Activated B cell treated with CpG ODN at 0.5 μM for 24 hours (primary cell): ENCODE measurements around the gene PLPP7. TPM values are rescaled to one million over a fixed set of nuclear protein-coding genes. Genes with fewer than 3 reads are reported as not detected.
"Not testable (repeated sequence)": the region's sequence is repeated elsewhere in the genome, so short reads cannot be mapped to it uniquely, and the experiment has no call there.

Experiments
- ATAC-seq: fragments of 200-7000 bp; cut with Tn5 transposase; one replicate; pipeline ENCODE4 v1.10.0; 2021; ENCODE audit warnings: low read depth, mild to moderate bottlenecking, moderate library complexity
- CTCF ChIA-PET: fragments of 350-600 bp; sonication (Branson Sonifier 250); formaldehyde crosslinking; loops from one replicate; lab custom pipeline; 2021; ENCODE audit warnings: antibody characterized with exemption; lab: Charles Lee
- POLR2A ChIA-PET: fragments of 350-600 bp; sonication (Branson Sonifier 250); formaldehyde crosslinking; loops from one replicate; lab custom pipeline; 2021; ENCODE audit warnings: antibody characterized with exemption; lab: Charles Lee
- DNase-seq: peaks from one replicate; pipeline ENCODE4 v3.0.0; 2022
- H3K27ac Mint-ChIP-seq: one replicate; pipeline ENCODE4 v1.8.0; 2020; ENCODE audit warnings: mixed read lengths
- H3K27me3 Mint-ChIP-seq: one replicate; pipeline ENCODE4 v1.8.0; 2021; ENCODE audit warnings: mixed read lengths
- H3K36me3 Mint-ChIP-seq: one replicate; pipeline ENCODE4 v1.8.0; 2021; ENCODE audit warnings: low read depth, mixed read lengths
- H3K4me1 Mint-ChIP-seq: one replicate; pipeline ENCODE4 v1.8.0; 2021; ENCODE audit warnings: mixed read lengths
- H3K4me3 Mint-ChIP-seq: one replicate; pipeline ENCODE4 v1.8.0; 2020; ENCODE audit warnings: mild to moderate bottlenecking, mixed read lengths
- H3K9me3 Mint-ChIP-seq: one replicate; pipeline ENCODE4 v1.8.0; 2020; ENCODE audit warnings: mixed read lengths
- intact Hi-C: fragments of 100-400 bp; cut with micrococcal nuclease; formaldehyde crosslinking; loops from one replicate; pipeline ENCODE4 v1.15.1; 2024
- total RNA-seq: library from RNA; stranded (reverse); gene quantifications from 2 replicates; pipeline ENCODE4 v1.2.3, GENCODE V29; 2022
- TF ChIP-seq, protein P1 (sequence below): fragments of 200-600 bp; IDR thresholded peaks from one replicate; pipeline ENCODE4 v1.8.0; 2022; ENCODE audit warnings: antibody characterized with exemption, mild to moderate bottlenecking

PLPP7 gene
- total RNA-seq, 1 donor from 2014 or later, result 0.53 TPM

DNA sequence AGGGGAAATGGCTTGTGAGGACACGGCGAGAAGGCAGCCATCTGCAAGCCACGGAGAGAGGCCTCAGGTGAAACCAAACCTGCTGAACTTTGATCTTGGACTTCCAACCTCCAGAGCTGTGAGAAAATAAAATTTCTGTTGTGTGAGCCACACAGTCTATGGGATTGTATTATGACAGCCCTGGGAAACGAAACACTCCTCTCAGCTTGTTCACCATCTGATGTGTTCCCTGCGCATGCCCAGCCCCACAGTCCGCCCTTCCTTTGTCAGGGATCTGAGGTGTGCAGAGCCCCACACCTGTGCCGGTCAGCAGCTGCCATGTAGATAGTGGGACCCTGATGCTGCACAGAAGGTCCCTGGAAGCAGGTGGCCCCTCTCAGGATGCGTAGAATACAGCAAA lies 34.1 kb downstream of the PLPP7 start:
- POLR2A ChIA-PET, result no interaction called here
- CTCF ChIA-PET, result interaction anchor here (1.2 kb wide), 1 partner anchor 13 kb away, joined by 5 read pairs; no protein-coding TSS in a partner anchor
- Mint-ChIP-seq H3K9me3 (no peaks in the 10 kb centered on the region), H3K4me1 (no peaks in the 10 kb centered on the region), H3K4me3 (no peak overlapping the region), H3K27ac (no peak overlapping the region), H3K27me3 (no peaks in the 10 kb centered on the region), H3K36me3 (no peaks in the 10 kb centered on the region)
- ATAC-seq (no peak), DNase-seq (no peak)
- TF ChIP-seq, protein P1, sequence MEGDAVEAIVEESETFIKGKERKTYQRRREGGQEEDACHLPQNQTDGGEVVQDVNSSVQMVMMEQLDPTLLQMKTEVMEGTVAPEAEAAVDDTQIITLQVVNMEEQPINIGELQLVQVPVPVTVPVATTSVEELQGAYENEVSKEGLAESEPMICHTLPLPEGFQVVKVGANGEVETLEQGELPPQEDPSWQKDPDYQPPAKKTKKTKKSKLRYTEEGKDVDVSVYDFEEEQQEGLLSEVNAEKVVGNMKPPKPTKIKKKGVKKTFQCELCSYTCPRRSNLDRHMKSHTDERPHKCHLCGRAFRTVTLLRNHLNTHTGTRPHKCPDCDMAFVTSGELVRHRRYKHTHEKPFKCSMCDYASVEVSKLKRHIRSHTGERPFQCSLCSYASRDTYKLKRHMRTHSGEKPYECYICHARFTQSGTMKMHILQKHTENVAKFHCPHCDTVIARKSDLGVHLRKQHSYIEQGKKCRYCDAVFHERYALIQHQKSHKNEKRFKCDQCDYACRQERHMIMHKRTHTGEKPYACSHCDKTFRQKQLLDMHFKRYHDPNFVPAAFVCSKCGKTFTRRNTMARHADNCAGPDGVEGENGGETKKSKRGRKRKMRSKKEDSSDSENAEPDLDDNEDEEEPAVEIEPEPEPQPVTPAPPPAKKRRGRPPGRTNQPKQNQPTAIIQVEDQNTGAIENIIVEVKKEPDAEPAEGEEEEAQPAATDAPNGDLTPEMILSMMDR, result no peak
- intact Hi-C loops, result no loop called here

DNA sequence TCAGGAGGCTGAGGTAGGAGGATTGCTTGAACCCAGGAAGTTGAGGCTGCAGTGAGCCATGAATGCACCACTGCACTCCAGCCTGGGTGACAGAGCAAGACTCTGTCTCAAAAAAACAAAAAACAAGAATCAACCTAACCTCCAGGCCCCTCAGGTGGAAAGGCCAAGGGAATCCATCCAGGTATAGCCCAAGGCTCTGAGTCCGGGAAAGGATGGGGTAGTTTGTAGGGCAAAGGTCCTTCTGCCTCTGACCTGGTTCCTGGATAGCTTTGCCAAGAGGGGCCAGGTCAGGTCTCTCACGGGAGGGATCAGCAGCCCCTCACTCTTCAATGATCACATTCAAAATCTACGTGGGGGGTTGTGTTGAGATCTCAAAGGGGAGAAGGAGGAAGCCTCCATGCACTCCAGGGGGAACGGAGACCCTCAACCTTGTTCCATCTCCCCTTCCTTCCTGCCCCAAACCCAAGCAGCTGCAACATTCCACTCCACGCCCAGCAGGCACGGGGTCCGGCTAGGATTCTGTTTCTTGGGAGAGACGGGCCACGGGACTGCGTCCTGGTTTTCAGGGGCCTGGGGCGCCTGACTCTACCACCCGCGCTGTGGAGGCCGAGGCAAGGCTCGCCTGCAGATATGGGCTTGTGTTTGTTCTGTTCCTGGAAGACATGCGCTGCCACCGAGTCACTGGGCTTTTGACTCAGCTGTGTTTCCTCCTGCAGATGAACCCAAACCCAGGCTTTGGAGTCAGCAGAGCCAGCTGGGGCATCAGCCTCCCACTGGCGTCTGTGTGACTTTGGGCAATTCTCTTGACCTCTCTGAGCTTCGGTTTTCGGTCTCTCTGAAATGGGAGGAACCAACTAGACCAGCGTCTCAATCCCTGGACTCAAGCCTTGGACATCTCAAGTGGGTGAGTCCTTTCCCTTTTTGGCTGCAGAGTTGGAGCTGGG lies 35.5 kb downstream of the PLPP7 start:
- intact Hi-C loops, result no loop called here
- no peak overlapping the region for H3K4me3 Mint-ChIP-seq
- no peak overlapping the region for H3K27ac Mint-ChIP-seq
- ChIA-PET CTCF (interaction anchor here (0.6 to 1.0 kb wide), 2 partner anchors 11 to 1356 kb away, joined by 3 read pairs; no protein-coding TSS in a partner anchor), POLR2A (no interaction called here)
- ATAC-seq, result no peak
- no peaks in the 10 kb centered on the region for H3K27me3 Mint-ChIP-seq
- H3K4me1 Mint-ChIP-seq, result no peaks in the 10 kb centered on the region
- TF ChIP-seq, protein P1, result no peak
- no peak for DNase-seq
- H3K9me3 Mint-ChIP-seq, result no peaks in the 10 kb centered on the region
- no peaks in the 10 kb centered on the region for H3K36me3 Mint-ChIP-seq

DNA sequence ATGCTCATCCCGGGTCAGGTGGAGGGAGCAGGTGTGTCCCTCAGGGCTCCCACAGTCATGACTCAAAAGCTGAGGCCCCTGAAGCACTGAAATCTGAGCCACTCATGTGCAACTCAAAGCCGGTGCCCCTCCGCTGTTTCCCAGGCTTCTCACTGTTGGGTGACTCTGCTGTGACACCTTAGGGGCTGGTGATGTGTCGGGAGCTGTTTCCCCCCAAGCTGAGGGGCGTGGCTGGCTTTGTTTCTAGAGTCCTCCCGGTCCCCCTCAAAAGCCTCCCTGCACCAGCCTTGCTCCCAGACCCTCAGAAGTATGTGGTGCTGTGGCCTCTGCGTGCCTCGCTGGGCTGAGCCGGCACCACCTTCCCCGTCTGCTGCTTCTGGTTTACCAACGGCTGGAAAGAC lies 39.7 kb downstream of the PLPP7 start:
- TF ChIP-seq, protein P1, result no peak
- no peak for DNase-seq
- H3K4me1 Mint-ChIP-seq, result no peaks in the 10 kb centered on the region
- CTCF ChIA-PET, result interaction anchor here (2.0 kb wide), 1 partner anchor 151 kb away, joined by 5 read pairs; no protein-coding TSS in a partner anchor
- no peak overlapping the region for H3K27ac Mint-ChIP-seq
- no peaks in the 10 kb centered on the region for H3K36me3 Mint-ChIP-seq
- no peak for ATAC-seq
- H3K27me3 Mint-ChIP-seq, result peaks cover 3% of the 10 kb centered on the region
- no peaks in the 10 kb centered on the region for H3K9me3 Mint-ChIP-seq
- intact Hi-C loops, result no loop called here
- POLR2A ChIA-PET, result no interaction called here
- no peak overlapping the region for H3K4me3 Mint-ChIP-seq

GRCh38 chr9:131330814-131331600 lies 41.5 kb downstream of the PLPP7 start:
- Mint-ChIP-seq H3K27ac (no peak overlapping the region), H3K4me1 (no peaks in the 10 kb centered on the region), H3K9me3 (no peaks in the 10 kb centered on the region), H3K4me3 (no peak overlapping the region), H3K36me3 (no peaks in the 10 kb centered on the region), H3K27me3 (peaks cover 5% of the 10 kb centered on the region)
- TF ChIP-seq, protein P1, result no peak
- DNase-seq (no peak), ATAC-seq (no peak)
- POLR2A ChIA-PET, result no interaction called here
- CTCF ChIA-PET, result interaction anchor here (1.0 to 2.0 kb wide), 2 partner anchors 149 to 153 kb away, joined by 3 to 5 read pairs; no protein-coding TSS in a partner anchor
- intact Hi-C loops, result loop anchor here (10.0 kb wide), 1 partner anchor 96 kb away; no protein-coding TSS in a partner anchor

GRCh38 chr9:131331996-131332395 lies 42.5 kb downstream of the PLPP7 start:
- H3K36me3 Mint-ChIP-seq, H3K4me1 Mint-ChIP-seq, POLR2A ChIA-PET, DNase-seq, H3K4me3 Mint-ChIP-seq, H3K27me3 Mint-ChIP-seq, H3K9me3 Mint-ChIP-seq, H3K27ac Mint-ChIP-seq, ATAC-seq: not testable (repeated sequence)
- intact Hi-C loops, result loop anchor here (10.0 kb wide), 1 partner anchor 97 kb away; no protein-coding TSS in a partner anchor
- CTCF ChIA-PET, result interaction anchor here (7.0 kb wide), 1 partner anchor 152 kb away, joined by 198 read pairs; no protein-coding TSS in a partner anchor
